ENCODE measurements around the gene NOTCH3. TPM values are rescaled to one million over a fixed set of nuclear protein-coding genes. Genes with fewer than 3 reads are reported as not detected.

NOTCH3 gene
- total RNA-seq, 1 experiment from 2014 or later: 39.4 TPM

DNA sequence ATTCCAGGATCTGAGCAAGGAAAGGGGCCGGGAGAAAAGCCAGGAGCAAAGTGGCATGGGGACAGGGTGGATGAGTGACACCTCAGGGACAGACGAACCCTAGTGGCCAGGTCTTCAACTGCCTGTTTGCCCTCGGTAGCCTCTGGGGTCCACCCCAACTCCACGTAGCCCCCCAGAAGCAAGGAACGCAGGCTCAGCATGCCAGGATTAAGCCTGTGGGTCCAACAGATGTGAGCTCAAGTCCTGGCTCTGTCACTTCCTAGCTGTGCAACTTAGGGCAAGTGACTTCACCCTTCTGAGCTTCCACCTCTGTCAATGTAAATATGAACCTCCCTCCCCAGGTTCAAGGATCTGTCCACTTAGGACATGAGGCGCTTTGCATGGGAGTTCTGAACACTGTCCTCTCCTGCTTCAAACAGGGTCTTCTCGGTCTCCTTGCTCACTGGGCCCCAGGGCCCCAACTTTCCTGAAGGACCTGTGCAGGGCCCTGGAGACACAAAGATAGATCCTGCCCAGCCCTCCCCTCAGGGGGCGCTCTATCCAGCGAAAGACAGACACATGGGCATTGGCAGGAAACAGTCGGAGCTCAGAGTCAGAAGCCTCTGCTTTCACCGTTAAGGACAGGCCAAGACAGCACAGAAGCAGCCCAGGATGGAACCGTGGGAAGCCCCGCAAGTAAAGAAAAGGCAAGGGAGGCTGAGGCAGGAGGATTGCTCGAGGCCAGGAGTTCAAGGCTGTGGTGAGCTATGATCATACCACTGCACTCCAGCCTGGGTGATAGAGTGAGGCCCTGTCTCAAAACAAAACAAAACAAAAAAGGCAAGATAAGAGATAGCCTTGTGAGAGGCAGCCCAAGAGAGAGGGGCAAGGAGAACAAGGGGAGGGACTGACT is 80.4 kb downstream of the NOTCH3 start:
- TF ChIP-seq, protein P1, sequence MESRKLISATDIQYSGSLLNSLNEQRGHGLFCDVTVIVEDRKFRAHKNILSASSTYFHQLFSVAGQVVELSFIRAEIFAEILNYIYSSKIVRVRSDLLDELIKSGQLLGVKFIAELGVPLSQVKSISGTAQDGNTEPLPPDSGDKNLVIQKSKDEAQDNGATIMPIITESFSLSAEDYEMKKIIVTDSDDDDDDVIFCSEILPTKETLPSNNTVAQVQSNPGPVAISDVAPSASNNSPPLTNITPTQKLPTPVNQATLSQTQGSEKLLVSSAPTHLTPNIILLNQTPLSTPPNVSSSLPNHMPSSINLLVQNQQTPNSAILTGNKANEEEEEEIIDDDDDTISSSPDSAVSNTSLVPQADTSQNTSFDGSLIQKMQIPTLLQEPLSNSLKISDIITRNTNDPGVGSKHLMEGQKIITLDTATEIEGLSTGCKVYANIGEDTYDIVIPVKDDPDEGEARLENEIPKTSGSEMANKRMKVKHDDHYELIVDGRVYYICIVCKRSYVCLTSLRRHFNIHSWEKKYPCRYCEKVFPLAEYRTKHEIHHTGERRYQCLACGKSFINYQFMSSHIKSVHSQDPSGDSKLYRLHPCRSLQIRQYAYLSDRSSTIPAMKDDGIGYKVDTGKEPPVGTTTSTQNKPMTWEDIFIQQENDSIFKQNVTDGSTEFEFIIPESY (IDR thresholded peaks at IDR 0.05; ENCODE audit: extremely low read depth, insufficient replicate concordance, low read length): no peak
- no peak for TF ChIP-seq EZH2phosphoT487 (IDR thresholded peaks at IDR 0.05; ENCODE audit: borderline replicate concordance)
- TF ChIP-seq SRF (IDR thresholded peaks at IDR 0.05; ENCODE audit: low read depth): no peak
- TF ChIP-seq ZNF274 (IDR thresholded peaks at IDR 0.05; ENCODE audit: low read depth, low read length): no peak
- TF ChIP-seq, protein P2, sequence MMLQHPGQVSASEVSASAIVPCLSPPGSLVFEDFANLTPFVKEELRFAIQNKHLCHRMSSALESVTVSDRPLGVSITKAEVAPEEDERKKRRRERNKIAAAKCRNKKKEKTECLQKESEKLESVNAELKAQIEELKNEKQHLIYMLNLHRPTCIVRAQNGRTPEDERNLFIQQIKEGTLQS (IDR thresholded peaks at IDR 0.05): no peak
- TF ChIP-seq ZFX (IDR thresholded peaks at IDR 0.05): no peak
- ChIA-PET RAD21 (ENCODE audit: low non-redundant PET in 1 of 2, low total read pairs in 2 of 2, uncharacterized antibody in 2 of 2, unreplicated experiment in 2 of 2) (no interaction called here), POLR2A (interaction anchor here (1.1 kb wide), 1 partner anchor 180 kb away, joined by 3 read pairs; no protein-coding TSS in a partner anchor), CTCF (interaction anchor here (0.7 kb wide), 1 partner anchor 15 kb away, joined by 3 read pairs; no protein-coding TSS in a partner anchor)
- peaks cover 2 to 14% of the 10 kb centered on the region in 2 experiments; a peak in 2 of 4 replicates for H3K4me1 ChIP-seq (ENCODE audit: control insufficient read depth in 1 of 2, insufficient read depth in 2 of 2, low read length in 2 of 2)
- no peak overlapping the region for H3K27ac ChIP-seq (ENCODE audit: low read depth, low read length)
- intact Hi-C loops (cut with micrococcal nuclease): no loop called here
- H3K36me3 ChIP-seq (ENCODE audit: control insufficient read depth in 1 of 2, insufficient read depth in 2 of 2, low read length in 2 of 2): peaks cover 30 to 38% of the 10 kb centered on the region in 2 experiments
- ATAC-seq: no peak
- H3K9me2 ChIP-seq (ENCODE audit: insufficient read depth): no peaks in the 10 kb centered on the region
- DNase-seq (ENCODE audit: low read depth, low spot score): no peak
- no peak overlapping the region for H3K4me3 ChIP-seq (replicated peaks in 1 of 2; ENCODE audit: low read depth in 1 of 2, low read length in 2 of 2)
- peaks cover 3 to 6% of the 10 kb centered on the region in 2 experiments; a peak in 1 of 4 replicates for H3K9me3 ChIP-seq (ENCODE audit: control insufficient read depth in 1 of 2, insufficient read depth in 1 of 2, low read depth in 1 of 2, low read length in 2 of 2)
- BruUV-seq (replicated peaks): no TSS peak
- H4K20me1 ChIP-seq (ENCODE audit: insufficient read depth): no peaks in the 10 kb centered on the region
- H3K9ac ChIP-seq (ENCODE audit: low read length): no peak overlapping the region
- H3K79me2 ChIP-seq (ENCODE audit: insufficient read depth, low read length): peaks cover 29% of the 10 kb centered on the region
- H2AFZ ChIP-seq (ENCODE audit: low read depth, low read length, poor library complexity, severe bottlenecking): no peak overlapping the region
- no peak overlapping the region for H3K4me2 ChIP-seq (ENCODE audit: low read length)
- no peaks in the 10 kb centered on the region for H3K27me3 ChIP-seq (ENCODE audit: insufficient read depth, low read length)
